COLO668 (cell line): ENCODE results near the gene ENTPD8.

Source experiments
- DNase-seq: peaks from one replicate; lab custom pipeline; 2025; ENCODE audit not compliant: unreplicated experiment; lab: John Stamatoyannopoulos, UW

The ENTPD8 gene

GRCh38 chr9:137433349-137433915 is 7.7 kb downstream of the ENTPD8 start:
- no peak for DNase-seq

GRCh38 chr9:137432687-137433348 is 8.3 kb downstream of the ENTPD8 start:
- DNase-seq: no peak

DNA sequence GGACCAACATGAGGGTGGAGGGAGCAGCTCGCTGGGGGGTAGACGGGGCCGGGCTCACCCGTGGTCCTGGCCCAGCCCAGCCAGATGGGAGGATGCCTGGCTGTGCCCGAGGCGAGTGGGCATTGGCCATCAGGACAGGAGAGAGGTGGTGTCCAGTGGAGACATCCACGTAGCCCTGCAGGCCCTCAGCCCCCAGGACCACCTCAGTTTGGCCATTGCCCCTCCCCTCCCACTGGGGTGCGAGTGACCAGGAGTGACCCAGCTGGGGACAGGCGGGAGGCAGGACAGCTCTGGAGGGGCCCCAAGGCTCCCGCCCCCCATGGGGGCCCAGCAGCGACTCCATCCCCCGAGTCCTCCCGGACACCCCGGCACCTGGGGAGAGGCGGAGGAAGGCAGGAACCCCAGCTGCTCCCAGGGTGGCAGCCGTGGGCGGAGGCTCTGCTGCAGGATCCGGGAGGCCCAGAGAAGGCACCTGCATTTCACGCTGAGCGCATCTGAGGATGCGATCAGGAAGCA is 9.7 kb downstream of the ENTPD8 start:
- peak; percentile 38 for DNase-seq

DNA sequence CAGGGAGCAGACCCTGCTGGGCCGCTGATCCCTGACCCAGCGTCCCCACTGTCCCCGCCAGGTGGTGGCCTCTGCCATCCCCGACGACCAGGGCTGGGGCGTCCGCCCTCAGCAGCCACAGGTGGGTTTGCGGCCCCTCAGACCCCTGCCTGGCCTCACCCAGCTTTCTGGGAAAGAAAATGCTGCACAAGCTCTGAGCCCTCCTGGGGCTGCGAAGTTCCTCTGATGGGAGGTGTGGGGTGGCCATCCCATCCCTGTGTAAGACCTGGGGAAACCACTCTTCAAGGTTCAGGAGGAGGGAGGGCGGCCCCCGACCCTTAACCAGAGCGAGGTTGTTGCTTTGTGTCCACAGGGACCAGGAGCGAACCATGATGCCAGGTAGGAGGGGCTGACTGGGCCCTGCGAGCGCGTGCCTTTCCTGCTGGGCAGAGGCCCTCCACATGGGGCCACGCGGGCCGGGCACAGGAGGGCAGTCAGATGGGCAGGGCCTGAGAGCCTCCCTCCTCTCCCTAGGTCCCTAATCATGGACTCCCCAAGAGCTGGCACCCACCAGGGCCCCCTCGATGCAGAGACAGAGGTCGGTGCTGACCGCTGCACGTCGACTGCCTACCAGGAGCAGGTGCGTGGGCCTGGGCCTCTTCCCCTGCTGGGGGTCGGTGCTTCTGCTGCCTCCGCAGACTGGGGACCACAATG is 10.3 kb downstream of the ENTPD8 start:
- no peak for DNase-seq

DNA sequence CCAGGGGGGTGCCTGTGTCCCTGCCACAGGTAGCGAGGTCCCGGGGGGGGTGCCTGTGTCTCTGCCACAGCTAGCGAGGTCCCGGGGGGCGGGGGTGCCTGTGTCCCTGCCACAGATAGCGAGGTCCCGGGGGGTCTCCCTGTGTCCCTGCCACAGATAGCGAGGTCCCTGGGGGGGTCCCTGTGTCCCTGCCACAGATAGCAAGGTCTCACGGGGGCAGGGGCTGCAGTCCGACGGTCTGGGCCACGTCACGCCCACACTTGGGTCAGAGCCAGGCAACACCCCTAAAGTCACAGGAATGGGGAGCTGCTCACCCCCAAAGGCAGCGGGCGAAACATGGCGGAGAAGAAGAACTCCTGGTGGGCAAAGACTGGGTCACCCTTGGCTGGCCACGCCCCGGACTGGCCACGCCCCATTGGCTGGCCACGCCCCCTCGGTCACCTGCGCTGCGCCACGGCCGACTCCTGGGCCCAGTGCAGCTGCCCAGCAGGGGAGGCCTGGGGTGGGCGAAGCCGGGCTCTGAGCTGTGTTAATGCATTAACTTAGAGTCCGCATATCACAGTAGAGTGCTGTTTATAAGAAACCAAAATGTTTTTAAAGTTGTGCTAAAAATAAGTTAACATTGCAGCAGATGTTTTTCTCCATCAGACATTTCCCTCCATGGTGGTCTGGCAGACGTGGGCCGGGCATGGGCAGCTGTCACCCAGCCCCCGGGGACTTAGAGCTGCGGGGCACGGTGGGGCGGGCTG is 11.0 kb downstream of the ENTPD8 start:
- peak; percentile 66 for DNase-seq

- DNase-seq: no peak
Observed at GRCh38 chr9:137429546-137429890, 11.6 kb downstream of the ENTPD8 start.

DNA sequence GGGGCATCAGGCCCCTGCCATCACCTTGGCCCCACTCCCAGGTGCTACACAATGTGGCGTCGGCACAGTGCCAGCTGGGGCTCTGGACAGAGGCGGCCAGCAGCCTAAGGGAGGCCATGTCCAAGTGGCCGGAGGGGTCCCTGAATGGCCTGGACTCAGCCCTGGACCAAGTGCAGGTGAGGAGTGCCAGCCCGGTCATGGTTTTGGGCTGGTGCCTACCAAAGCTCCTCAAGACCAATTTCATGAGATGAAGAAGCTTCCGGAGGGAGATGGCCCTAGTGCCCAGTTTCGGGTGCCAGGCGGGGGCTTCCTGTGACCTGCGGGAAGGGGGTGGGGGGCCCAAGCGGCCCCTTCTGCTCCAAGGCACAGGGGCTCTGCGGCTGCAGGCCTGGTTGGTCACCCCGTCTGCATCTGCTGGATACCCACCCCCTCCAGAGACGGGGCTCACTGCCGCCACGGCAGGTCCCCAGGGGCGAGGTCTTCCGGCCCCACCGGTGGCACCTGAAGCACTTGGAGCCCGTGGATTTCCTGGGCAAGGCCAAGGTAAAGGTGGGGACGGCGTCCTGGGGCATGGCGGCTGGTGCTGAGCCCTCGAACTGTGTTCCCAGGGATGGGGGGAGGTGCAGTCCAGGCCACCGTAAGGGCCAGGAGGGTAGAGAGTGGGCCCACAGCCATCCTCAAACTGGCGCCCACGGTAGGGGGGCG is 12.2 kb downstream of the ENTPD8 start:
- DNase-seq: no peak

DNA sequence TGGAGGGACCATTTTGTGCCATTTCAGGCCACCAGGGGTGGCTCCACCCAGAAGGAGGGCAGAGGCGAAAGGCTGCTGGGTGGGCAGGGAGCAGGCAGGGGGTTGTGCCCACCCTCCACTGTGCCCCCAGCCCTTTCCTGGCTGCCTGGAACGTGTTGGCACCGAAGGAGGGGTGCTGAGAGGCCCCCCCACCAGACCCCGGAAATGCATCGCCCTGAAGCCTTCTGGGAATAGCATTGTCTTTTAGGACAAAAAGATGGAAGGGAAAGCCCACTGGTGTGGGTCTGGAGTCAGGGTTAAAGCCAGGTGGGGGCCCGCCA is 12.9 kb downstream of the ENTPD8 start:
- DNase-seq: no peak

DNA sequence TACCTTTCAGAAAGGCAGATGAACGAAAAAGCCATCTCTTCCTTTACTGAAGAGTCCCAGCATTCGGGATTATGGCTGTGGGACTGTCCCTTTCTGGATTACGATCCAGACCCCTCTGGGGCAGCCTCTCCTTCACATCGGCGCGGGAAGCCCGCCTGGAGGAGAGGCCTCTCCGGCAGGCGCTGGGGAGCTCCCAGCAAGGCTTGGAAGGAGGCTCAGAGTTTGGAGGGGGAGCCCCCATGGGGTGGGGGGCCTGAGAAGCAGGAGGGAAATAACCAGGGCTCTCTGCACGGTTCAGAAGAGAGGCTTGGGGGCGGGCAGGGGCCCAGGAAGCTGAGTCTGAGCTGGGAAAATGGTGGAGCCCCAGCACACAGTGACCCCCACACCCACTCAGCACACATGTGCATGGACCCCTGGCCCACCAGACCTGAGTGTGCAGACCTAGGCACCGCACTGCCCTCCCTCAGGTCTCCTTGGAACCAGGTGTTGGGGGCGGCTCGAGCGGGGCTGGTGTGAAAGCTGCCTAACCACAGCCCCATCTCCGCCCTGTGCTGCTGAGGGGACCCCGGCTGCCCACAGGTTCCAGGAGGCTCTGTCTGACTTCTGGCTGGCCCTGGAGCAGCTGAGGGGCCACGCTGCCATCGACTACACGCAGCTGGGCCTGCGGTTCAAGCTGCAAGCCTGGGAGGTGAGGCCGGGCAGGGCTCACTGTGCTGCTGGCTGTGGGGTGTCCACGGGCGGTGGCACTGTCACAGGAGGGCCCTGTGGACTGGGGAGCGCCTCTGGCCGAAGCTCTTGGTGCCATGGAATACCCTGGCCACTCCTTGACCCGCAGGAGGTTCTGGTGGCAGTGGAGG is 13.5 kb downstream of the ENTPD8 start:
- no peak for DNase-seq

DNA sequence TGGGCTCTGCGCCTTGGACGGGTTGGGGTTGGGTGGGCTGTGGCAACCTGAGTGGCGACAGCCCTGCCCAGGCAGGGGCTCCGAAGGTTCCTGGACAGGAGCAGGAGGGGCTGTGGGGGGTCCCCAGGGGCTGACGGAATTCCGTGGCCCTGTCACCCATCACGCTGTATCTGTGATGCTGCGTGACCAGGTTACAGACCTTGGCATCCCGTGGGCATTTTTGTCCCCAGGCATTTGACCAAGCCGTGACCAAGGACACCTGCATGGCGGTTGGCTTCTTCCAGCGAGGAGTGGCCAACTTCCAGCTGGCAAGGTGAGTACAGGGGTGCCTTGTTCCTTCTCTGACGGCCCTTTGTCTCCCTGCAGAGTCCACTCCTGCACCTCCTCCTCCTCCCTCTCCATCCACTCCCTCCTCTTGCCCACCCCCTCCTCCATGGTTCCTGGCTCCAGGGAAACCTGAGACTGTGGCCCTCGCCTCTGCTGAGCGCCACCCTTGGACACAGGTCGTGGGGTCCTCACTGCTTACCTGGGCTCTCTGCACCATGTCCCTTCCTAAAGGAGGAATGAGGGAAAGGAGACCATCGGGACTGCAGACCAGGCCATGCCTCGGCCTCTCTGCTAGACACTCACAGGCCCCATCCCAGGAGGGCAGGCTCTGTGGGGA is 15.0 kb downstream of the ENTPD8 start:
- no peak for DNase-seq

DNA sequence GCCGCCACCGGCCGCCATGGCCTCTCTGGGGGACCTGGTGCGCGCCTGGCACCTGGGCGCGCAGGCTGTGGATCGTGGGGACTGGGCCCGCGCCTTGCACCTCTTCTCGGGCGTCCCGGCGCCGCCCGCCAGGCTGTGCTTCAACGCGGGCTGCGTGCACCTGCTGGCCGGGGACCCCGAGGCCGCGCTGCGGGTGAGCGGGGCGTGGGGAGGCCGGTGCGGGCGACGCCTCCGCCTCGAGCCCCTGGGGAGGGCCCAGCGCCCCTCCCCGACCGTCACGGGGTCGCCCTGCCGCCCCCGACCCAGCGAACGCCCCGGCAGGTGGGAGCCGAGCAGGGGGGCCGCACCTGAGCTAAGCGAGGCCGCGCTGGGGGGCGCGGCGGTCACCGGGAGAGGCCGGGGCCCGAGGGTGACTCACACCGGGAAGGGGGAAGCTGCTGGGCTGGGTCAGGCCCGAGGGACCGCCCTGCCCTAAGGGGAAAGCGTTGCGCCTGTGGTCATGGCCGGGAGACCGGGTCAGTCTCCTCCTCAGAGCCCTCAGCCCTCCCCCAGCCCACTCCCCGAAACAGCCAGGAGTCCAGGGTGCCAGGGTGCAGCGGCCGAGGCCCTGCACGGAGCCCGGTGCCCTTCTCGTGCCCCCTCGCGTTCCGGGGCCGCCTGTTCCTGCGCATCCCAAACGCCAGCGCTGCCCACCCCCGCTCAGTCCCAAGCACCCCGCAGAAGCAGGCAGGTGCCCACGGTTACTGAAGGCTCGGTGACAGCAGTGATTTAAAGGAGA is 17.5 kb downstream of the ENTPD8 start:
- peak; percentile 64 for DNase-seq

GRCh38 chr9:137422604-137423513 is 18.3 kb downstream of the ENTPD8 start, which contains the start of the genes EXD3 and NOXA1:
Gene EXD3 (minus strand): TSS chr9:137423162. CDS start chr9:137395357, 27,805 bp downstream.
Gene NOXA1 (plus strand): TSS chr9:137423393. CDS start chr9:137423530, 137 bp downstream.
- peak; percentile 97 for DNase-seq

GRCh38 chr9:137421838-137422603 is 19.1 kb downstream of the ENTPD8 start:
- no peak for DNase-seq

DNA sequence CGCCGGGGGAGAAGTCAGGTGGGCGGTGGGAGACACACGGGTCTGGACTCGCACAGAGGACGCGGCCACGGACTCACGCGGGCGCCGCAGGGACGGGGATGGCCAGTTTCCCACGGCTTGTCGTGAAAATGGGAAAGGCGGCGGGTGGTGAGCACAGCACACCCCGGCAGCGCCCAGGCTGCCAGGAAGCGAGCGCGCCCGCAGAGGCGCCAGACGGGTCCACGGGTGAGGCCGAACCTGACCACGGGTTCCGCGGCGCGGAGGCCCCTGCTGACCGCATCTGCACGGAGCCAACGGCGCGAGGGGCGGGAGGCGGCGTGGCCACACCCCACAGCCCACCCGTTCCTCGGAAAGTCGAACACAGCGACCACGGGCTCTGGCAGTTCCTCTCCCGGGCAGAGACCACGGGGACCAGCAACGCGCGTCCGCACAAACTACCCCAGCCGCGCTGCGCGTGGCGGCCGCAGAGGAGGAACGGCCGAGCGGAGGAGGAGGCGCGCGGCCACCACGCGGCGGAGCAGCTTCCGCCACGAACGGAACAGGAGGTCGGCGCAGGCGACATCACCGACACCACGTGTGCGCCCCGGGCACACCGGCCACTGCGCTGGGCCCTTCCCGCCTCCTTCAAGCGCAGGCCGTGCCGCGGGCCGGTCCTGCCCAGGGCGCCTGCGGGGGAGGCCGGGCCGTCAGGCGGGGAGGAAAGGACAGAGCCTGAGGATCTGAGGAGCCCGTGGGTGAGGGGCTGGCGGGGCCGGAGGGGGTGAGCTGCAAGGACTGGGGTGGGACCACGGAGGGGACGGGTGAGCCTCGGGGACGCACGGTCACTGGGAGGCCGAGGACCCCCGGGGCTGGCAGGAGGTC is 23.8 kb downstream of the ENTPD8 start:
- DNase-seq: no peak

DNA sequence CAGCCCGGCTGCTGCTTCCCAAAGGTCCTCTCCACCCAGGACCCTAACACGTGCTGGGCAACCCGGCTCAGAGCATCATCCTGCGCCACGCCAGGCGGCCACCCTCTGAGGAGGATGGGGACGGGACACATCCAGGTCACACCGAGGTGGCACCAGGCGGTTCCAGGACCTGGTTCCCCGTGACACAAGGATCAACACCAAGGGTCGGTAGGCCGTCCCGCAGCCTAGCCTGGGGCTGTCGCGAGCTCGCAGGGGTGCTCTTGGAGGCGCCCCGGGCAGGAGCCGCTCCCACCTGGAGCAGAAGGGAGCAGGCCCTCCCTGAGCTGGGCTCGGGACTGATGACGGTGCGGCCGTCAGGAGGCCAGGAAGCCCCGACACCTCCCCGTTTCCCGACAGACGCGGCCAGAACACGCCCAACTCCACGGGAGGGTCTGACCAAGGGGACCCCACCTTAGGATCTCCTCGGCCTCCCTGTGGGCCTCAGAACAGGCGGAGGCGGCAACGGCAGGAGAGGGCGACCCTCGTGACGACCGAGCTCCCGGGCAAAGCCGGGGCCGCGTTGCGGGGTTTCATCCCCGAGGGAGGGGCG is 24.5 kb downstream of the ENTPD8 start:
- no peak for DNase-seq
